KG1 (cell line): ENCODE measurements around the gene LOXHD1.

ENCODE experiments used
- DNase-seq: peaks from one replicate; lab custom pipeline; 2025; lab: John Stamatoyannopoulos, UW

LOXHD1 gene, protein sequence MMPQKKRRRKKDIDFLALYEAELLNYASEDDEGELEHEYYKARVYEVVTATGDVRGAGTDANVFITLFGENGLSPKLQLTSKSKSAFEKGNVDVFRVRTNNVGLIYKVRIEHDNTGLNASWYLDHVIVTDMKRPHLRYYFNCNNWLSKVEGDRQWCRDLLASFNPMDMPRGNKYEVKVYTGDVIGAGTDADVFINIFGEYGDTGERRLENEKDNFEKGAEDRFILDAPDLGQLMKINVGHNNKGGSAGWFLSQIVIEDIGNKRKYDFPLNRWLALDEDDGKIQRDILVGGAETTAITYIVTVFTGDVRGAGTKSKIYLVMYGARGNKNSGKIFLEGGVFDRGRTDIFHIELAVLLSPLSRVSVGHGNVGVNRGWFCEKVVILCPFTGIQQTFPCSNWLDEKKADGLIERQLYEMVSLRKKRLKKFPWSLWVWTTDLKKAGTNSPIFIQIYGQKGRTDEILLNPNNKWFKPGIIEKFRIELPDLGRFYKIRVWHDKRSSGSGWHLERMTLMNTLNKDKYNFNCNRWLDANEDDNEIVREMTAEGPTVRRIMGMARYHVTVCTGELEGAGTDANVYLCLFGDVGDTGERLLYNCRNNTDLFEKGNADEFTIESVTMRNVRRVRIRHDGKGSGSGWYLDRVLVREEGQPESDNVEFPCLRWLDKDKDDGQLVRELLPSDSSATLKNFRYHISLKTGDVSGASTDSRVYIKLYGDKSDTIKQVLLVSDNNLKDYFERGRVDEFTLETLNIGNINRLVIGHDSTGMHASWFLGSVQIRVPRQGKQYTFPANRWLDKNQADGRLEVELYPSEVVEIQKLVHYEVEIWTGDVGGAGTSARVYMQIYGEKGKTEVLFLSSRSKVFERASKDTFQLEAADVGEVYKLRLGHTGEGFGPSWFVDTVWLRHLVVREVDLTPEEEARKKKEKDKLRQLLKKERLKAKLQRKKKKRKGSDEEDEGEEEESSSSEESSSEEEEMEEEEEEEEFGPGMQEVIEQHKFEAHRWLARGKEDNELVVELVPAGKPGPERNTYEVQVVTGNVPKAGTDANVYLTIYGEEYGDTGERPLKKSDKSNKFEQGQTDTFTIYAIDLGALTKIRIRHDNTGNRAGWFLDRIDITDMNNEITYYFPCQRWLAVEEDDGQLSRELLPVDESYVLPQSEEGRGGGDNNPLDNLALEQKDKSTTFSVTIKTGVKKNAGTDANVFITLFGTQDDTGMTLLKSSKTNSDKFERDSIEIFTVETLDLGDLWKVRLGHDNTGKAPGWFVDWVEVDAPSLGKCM (N-terminal part only)

DNA sequence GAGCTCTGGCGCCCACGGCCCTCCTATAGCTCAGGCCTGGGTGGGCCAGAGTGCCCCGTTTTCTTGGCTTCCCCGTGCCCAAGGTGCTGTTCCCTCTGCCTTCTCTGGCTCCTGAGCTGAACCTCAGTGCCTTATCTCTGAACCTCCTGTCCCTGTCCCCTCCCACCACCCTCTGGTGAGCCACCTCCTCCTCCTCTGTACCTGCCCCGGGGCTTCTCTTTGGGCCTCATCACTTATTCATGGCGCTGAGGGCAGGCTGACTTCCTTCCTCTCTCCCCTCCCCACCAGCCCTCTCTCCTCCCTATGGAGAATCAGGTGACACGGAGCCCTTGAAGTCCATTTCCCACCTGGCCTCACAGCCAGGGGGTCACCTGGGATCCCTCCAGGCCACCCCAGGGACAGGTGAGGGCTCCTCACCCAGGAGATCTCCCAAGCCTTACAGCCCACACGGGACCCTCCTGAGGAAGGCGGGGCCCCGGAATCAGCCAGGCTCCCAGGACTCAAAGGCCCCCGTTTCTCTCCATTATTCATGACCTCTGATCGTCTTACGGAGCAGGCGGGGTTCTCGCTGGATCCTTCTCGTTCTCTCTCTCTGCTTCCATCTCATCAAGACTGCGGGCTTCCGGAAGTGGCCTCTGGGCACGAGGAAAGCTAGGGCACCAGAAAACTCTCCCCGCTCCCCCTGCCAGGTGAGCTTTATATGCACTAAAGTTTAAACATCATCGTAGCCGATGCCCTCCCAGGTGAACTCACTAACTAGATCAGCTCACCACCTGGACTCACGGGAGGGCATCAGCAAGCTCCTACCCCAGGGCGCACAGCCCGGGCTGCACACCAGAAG lies at the start of gene LOXHD1:
LOXHD1 (minus strand) TSS at position 106 of the 841 bp plus-strand sequence. CDS start 187 bp downstream, outside the sequence.
- DNase-seq: no peak

DNA sequence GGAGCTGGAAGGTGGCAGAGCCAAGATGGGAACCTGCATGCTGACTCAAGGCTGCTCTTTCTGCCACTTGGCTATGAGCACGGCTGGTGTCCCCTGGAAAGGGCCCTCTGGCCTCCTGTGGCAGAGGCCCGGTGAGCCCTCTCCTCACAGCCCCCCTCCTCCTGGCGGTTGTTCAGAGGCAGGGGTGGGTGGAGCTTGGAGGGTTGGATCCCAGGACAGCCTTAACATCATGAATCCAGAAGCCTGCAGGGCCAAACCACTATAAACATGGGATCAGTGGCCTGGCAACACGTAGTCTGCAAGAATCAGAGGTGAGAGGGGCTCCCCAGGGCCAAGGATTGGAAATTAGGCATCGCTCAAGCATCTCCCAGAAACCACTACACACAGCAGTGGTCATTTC lies 48.5 kb upstream of the LOXHD1 start:
- DNase-seq: no peak

DNA sequence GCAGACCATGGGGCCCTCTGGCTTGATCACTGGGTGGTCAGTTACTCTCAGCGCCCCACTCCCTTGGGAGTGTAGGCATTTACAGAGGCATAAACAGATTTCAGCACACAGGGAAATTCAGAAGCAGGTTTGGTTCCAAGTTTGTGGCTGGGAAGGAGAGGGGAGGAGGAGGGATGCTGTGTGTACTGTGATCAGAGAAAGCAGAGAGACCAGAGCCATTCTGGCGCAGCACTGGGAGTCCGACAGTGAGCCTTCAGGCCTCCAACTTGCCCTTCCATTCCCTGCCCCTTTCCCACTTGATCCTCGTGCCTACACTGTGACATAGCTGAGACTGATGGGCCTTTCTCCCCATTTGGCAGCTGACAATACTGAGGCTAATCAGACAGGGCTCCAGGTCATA lies 47.8 kb upstream of the LOXHD1 start:
- no peak for DNase-seq

DNA sequence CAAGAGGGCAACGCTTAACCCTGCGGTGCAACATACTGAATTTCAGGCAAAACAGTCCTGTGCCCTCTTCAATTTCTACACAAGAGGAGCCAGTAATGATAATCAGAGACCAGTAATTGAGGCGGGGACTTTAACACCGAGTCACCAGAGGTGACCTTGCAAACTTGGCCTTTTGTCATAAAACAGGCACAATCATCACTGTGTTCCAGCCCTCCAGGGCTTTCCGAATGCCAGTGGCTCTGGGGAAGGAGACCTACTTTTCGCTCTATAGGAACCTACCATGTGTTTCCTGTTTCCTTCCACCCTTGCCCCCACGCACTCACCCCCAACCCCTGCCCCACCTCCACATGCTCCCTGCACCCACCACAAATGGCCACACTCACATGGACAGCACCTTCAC lies 47.2 kb upstream of the LOXHD1 start:
- DNase-seq: no peak

DNA sequence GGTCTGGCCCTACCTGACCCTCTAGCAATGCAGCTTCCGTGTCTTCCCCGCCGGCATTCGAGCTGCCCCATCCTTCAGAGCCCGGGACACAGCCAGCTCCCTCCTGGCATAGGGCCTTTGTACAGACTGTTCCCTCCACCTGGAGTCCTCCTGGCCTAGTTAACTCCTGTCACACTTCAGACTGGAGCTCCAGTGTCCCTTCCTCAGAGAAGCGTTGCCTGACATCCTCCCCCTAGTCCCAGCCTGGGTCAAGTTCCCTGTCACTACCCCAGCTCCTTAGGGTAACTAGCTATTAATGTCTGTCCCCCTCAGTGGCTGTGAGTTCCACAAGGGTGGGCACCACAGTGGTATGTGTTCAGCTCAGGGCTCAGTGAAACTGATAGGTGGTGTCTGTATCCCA lies 45.5 kb upstream of the LOXHD1 start:
- DNase-seq: no peak

DNA sequence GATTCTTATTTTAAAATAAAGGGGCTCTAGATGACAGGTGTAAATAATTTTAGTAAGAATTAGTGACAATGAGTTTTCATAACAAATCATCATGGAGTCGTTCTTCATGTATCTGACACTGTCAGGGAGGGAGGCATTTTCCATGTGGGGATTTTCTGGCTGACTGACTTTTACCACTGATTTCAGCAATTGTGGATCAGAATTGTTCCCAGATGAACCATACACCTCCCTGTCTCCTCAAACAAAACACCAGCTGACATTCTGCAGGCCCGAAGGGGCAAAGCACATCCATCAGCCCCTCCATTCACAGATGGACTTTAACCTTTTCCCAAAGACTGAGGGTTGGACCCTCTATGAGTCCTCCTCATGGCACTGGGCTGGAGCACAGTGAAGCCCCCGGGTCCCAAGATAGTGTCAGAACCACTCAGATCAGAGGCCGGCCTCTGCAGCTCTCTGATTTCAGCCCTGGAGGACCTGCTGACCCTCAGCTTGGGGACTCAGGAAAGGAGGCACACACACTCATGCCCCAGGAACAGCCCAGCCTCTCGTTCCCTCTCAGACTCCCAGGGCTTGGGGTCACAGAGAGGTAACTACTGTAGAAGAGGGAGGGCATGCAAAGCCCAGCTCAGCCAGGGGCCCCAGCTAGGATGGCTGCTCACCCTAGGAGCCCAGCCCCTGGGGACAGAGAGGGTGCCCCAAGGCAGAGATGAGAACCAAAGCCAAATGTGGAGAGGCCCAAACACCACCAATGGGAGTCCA lies 43.2 kb upstream of the LOXHD1 start:
- no peak for DNase-seq

DNA sequence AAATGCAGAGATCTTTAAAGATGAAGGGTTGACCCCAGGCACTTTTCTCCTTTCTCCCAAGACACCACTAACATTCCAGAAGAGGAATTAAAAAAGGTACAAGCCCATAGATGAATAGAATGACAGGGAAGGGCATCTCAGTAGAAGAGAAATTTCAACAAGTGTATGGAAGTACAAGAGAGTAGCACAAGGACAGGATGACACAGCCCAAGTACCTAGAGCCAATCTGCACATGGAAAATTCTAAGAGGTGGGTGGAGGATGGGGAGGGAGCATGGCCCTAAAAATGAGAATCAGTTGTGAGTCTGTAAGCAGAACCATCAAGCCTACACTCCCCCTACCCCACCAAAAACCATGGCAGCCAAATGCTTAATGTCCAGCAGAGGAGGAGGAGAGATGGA lies 39.7 kb upstream of the LOXHD1 start:
- no peak for DNase-seq

DNA sequence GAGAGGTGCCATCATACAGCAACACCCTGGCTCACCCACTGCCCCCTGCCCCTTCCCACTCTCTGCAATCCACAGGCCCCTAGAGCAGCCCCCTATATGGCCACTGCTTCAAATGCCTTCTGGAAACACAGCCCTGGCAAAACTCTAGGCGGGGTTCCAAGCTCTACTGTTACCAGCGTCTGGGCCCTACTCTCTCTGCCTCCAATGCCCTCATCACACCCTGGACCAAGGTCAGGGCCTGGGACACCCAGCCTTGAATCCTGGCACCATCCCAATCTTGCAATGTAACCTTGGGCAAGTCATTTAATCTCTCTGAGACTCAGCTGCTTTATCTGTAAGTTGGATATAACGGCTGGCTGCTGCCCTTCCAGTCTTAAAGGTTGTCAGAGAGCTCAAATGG lies 39.2 kb upstream of the LOXHD1 start:
- DNase-seq: no peak

DNA sequence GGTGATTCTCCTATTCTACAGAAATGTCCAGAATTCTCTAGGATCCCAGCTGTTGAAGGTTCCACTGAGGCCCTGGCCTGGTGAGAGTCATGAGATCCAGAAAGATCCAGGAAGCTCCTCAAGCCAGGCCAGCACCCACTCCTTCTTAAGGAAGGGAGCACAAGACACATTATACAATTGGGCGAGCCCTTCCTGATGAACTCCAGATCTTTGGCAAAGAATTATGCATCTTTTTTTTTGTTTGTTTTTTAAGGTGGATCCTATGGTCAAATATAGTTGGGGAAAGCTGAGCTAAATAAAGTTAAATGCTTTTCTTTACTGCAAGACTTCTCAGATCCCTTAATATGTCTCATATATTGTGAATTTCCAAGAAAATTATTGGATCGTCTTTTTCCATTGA lies 37.0 kb upstream of the LOXHD1 start:
- no peak for DNase-seq

DNA sequence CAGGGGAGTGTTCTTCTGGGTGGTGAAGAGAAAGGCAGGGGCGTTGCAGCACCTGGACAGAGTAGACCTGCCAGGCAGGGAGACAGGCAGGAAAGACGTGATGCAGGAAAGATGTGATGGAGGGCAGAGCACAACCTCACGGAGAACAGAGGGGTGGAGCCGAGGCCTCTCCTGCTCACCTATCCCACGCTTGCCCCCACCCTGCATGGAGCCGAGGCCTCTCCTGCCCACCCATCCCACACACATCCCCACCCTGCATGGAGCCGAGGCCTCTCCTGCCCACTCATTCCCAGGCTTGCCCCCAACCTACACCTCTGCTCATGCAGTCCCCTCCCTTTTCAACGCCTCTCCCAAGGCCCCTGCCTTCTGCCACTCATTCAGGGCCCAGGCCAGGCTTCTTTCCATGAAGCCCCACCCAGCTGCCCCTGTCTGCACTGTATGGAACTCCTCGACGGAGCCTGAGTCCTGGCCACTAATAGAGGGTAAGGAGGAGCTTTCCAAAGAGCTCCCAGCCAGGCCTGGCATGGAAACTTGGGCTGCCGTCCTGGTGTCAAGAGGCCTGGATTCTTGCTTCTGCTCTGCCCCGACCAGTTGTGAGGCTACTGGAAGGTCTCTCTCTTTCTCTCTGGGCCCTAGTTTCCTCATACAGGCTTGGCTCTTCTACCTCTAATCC lies 32.0 kb upstream of the LOXHD1 start:
- no peak for DNase-seq

DNA sequence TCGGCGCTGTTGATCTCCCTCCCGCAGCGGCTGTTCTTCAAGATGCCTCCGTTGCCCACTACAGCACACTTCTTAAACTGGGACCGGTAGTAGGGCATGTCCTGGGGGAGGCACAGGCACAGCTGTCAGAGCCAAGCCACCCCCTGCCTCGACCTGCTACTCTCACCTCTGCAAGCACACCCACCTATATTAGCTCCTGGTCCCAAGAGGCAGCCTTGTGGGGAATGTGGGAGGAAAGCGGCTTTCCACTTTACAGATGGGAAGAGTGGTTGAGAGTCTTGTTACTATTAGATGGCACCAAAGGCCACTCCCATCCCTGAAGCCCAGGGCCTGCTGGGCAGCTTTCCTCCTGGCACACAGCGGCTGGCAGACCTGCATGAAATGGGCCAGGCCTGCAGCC lies 29.2 kb upstream of the LOXHD1 start:
- no peak for DNase-seq

DNA sequence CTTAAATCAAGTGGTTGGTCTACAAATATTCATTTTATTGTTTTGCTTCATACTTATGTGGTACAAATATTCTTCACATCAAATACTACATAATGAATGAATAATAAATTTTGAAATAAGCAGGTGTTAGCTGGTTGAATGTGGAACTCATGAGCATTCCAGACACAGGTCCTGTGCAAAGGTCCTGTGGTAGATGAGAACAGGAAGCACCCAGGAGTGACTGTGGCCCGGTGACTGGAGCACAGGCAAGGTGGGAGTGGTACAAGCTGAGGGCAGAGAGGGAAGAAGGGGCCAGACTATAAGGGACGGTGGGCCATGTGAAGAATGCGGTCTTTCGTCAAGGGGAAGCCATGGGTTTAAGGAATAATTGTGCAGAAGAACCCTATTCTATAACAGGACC lies 26.2 kb upstream of the LOXHD1 start:
- no peak for DNase-seq

DNA sequence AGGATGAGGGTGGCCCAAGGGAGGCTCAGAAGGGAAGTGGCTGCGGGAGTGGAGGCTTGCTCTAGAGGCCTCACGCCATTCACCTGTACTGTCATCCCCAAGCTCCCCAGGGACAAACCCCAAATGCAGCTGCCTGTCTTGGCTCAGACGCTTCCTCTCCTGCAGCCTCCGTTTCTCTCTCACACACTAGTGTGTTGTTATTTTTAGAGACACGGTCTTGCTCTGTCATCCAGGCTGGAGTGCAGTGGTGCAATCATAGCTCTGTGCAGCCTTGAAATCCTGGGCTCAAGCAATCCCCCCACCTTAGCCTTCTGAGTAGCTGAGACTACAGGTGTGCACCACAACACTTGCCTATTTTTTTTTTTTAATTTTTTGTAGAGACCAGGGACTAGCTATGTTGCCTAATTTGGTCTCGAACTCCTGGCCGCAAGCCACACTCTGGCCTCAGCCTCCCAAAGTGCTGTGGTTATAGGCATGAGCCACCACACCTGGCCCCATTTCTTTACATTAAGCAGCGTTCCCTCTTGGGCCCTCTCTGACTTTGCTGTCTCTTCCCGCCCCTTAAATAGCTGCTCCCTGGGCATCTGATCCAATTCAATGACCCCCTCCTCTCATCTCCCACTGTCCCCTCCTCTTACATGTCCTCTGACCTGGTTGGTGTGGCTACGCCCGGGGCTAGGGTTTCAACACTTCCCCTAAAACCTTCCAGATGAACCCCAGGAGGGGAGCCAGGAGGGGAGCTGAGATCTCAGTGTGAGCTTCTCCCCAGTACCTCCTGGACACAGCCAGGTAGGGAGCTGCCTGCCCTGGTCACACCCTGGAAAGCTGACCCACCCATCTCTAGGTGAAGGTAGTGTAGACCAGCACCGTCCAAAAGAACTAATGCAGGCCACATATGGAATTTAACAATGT lies 24.0 kb upstream of the LOXHD1 start:
- DNase-seq: no peak

DNA sequence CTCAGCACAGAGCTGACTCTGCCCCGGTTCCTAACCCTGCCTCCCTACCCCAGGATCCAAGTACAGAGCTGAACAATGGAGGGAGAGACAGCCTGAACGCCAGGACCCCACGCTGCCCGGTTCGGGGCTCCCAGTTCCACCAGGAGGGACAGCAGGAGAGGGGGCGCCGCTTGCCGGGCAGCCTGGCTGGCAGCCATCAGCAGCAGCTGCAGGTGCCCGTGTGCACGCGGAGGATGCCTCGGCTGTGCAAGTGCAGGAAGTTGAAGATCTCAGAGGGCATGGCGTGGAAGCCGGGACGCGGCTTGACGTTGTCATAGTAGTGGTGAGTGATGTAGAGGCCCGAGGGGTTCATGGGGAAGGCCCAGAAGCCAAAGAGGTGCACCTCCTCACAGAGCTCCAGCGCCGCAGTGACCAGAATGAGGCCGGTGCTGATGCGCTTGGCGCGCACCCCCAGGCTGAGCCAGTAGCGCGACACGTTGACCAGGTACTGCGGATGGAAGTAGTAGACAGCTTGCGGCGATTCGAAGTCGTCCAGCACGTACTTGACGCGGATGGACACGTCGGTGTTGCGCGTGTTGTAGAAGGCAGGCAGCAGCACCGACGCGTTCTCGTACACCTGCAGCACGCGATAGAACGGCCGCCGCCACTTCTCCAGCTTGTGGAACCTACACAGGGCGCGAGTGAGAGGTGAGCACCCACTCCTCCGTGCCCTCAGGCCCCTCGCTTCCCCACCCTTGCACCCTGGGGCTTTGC lies 23.0 kb upstream of the LOXHD1 start:
- DNase-seq: no peak

DNA sequence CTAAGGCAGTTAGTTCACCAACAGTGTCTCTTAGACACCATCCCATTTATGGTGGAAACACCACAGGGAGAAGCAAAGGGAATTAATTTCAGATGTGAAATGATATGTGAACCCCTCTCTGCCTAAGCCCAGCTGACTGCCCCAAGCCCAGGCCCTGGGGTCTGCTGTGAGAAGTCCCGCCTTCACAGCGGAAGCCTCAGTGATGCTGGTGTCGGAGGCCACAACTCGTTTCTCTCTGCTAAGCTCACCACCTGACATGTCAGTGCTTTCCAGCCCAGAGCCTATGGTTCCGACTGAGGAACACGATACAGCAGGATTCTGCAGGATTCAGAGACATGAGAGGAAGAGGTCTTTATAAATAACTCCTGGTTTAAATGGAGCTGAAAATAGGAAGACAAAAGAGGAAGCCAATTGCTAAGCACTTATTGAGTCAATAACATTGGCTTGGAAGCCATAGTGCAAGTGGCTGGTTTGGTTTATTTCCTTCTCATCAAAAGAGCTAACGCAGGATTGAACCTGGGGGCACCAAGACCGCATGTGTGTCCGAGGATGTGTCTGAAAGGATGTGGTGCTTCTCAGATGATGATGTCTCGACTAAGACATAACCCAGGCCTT lies 21.9 kb upstream of the LOXHD1 start:
- DNase-seq: no peak

DNA sequence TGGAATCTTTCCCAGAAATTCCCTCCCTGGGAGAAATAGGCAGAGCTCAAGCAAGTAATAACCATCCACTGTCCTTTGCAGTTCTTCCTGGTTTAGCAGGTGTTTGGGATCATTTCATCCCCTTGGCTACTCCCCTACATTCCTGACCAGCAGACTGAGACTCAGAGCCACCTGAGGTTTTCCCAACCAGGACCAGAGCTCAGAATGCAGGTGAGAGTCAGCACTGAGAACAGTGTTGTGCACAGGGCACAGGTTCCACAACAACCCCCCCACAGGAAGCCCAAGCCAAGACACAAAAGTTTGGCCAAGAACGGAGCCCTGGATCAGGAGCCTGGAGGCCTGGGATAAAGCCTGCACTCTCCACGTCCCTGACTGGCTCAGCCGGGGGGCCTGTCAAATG lies 21.0 kb upstream of the LOXHD1 start:
- DNase-seq: no peak

DNA sequence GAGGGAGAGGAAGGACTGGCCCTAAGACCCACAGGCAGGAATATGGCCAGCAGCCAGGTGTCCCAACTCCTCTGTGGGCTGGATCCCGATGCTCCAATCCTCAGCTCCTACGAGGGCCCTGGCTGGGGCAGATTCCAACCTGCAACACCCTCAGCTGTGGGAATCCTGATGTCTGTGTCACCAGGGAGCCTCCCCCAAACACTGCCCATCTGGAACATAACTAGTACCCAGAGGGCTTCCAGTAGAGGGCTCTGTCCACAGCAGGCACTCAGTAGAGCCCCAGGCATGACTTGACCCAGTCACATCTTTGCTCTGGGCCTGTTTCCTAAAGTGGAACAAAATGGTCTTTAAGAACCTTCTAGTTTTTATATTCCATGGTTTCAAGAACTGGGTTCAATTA lies 20.6 kb upstream of the LOXHD1 start:
- DNase-seq: no peak
